HG02588 (cell line): ENCODE data around the gene KIAA1755.

Source experiments
- ATAC-seq: cut with Tn5 transposase; IDR thresholded peaks from one replicate; pipeline ENCODE4 v1.9.1; 2021; ENCODE audit warnings: mild to moderate bottlenecking, moderate library complexity; ENCODE audit not compliant: unreplicated experiment

Gene KIAA1755

DNA sequence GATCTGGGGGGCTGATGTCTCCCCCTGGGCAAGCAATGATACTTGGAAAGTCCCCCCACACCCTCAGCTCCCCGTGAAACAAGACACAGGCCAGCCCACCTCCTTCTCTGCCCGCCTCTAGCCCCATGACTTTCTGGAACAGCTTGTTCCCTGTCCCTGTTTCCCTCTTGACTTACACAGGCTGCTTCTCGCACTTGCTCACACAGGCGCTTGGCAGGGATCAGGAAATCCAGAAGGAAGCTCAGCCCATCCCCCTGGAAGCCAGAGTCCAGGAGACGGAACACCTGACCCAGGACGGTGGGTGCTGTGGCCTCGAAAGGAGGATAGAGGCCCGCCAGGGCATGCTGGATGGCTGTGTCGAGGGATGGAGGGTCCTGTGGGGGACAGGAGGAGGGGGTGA, 14.8 kb downstream of the KIAA1755 start:
- no peak for ATAC-seq

DNA sequence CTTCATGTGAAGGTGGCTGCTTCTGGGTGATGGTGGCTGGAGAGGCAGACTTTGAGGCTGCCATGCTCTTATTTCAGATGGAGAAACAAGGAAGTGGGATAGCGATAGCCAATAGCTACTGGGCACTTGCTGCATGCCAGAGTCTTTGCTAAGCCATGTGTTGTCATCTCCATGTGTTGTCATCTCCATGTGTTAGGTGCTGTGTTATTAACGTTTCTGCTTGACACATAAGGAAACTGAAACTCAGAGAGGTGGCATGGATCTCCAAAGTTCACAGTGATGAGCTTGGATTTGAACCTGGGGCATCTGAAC, 16.9 kb downstream of the KIAA1755 start:
- ATAC-seq = no peak

DNA sequence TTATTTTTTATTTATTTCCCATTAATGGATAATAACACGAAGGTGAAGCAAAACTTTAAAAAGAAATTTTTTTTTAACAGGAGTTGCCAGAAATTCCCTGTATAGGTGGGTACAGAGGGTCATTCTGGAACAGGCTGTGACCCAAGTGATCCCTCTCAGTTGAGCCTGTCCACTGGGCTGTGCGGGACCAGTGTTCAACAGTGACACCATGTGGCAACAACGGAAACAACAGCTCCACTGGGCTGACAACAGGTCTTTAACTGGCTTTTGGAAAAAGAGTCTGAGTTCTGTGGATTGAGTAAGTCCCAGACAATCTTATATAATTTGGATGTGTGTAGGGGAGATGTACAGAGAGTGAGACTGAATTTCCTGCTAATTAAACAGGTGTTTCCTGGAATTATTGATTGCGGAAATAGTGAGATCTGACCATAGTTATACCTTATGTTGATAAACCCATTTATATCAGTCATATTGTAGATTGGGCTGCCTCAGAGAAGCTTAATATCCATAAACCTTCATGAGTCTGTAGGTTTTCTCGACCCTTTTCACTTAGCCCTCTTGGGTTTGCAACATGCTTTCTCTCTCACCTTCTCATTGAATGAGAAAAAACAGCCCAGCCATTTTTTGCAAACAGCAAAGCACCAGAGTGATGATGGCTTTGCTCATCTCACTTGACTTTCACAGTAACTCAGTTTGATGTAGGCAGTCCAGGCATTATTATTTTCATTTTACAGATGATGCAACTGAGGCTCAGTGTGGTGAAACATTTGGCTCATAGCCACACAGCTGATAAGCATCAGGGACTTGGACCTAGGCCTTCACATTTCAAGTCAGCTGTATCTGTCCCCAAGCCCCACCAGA, 17.5 kb downstream of the KIAA1755 start:
- no peak for ATAC-seq

DNA sequence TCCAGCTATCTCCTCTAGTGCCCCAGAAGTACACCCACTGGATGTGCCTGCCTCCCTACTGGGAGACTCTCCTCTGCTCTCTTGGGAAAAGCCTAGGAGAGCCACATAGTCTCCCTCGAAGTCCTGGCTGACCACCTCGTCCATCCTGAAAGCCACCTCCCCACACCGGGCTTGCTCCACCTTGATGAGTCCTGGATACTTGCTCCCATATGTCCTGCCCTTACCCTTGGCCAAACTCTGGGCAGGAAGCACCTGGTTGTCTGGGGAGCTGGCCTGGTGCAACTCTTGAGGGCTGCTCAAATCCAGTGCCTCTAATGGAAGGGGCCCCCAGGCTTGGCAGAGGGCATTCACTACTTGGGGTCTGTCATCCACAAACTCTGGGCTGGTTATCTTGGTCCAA, 19.3 kb downstream of the KIAA1755 start:
- no peak for ATAC-seq

DNA sequence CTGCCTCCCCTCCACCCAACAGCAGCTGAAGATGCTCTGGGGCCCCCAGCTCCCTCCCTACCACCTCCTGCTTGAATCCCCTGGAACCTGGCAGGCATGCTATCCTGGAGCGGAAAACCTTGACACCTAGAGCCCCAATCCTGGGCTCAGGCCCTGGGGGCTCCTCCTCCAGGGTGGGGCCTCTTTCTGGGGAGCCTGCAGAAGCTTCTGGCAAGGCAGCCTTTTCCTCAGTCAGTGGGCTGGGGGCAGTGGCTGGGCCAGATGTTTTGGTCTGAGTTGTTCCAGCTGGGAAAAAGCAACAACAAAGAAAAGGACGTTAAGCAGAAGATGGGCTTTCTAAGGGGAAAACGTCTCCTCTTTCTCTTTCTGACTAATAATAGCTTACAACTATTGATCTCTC, 21.1 kb downstream of the KIAA1755 start:
- ATAC-seq = no peak

DNA sequence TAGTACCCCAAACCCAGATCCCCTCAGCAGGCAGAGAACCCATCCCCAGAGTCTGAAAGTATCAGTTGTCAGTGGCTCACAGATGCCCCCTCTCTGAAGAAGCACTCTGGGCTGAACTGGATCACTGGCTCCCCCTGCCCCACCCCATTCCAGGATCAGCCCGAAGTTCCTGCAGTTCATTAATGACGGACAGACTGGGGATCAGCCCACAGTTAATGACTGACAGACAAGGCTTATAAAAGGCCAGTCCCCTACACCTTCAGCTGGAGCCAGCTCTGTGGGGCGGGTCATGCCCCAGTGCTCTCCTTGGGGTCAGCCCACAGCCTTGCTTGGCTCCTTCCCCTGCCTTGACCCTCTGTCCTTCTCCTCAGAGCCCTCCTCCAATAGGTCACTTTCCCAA, 21.7 kb downstream of the KIAA1755 start:
- ATAC-seq = no peak

DNA sequence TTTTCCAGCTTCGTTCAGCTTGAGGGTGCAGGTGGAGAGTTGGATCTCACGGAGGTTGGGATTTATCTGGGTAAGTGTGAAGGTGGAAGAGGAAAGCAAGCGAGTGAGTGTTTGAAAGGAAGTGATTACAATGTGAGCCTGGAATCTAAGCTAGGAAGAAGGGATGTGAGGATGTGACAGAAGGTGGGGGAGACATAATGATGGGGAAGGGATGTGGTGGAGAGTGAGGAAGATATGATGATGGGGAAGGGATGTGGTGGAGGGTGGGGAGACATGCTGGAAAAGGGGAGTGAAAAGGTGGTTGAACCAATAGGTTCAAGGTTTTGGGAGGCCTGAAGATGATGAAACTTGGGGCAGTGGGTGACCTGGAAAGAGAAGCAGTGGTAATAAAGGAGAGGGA, 23.2 kb downstream of the KIAA1755 start:
- no peak for ATAC-seq

DNA sequence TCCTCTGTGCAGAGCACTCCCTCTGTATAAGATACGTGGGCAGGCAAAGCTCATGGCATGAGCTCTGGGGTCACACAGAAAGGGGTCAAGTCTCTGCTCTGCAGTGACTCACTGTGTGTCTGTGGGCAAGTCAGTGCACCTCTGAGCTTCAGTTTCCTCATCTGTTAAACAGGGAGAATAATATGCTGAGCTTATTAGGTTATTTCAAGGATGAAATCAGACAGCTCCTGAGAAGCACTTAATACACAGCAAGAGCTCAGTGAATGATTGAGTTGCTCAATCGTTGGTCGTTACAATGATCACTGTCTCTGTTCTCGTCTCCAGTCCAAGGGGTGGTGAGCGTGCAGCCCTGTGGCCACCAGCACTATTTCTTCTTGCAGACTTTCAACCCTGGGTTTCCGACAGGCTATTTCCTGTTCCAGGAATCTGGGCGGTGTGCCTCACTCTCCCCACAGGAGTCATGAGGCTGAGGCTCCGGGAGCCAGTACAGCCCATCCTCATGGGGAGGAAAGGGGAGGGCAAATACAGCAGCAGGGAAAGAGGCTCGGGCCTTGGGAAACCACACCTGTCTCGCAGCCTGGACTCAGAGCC, 28.9 kb downstream of the KIAA1755 start:
- no peak for ATAC-seq

DNA sequence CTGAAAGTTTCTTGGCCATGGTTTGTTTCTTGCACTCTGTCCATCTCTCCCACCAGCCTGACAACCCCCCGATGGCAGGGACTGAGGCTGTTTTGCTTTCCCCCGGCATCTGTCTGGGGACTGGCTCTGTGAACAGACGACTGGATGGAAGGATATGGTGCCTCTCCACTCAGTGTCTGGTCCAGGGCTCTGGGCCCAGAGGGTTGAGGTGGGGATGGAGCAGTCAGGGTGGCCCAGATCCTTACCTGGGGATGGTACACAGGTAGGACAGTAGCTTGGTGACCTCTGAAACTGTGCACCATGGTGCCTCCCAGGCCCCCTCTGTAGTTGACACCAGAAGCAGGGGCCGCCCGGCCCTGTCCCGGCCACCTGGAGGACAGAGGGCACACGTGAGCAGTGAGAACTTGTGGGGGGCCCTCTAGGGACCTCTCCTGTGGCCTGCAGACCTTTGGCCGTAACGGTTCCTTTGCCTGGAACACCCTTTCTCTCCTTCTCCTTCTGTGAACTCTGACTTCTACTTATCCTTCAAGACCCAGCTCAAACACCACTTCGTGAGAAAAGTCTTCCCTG, 29.5 kb downstream of the KIAA1755 start:
- no peak for ATAC-seq

DNA sequence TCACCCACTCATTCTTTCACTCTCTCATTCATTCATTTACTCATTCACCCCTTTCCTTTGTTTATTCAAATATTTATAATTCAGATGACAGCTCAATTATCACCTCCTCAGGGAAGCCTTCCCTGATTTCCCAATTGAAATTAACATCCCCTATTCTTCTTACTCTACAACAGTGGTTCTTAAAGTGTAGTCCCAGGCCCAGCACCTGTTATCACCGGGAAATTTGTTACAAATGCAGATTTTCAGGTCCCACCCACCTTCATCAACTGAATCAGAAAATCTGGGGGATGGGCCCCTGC, 30.3 kb downstream of the KIAA1755 start:
- ATAC-seq = no peak

DNA sequence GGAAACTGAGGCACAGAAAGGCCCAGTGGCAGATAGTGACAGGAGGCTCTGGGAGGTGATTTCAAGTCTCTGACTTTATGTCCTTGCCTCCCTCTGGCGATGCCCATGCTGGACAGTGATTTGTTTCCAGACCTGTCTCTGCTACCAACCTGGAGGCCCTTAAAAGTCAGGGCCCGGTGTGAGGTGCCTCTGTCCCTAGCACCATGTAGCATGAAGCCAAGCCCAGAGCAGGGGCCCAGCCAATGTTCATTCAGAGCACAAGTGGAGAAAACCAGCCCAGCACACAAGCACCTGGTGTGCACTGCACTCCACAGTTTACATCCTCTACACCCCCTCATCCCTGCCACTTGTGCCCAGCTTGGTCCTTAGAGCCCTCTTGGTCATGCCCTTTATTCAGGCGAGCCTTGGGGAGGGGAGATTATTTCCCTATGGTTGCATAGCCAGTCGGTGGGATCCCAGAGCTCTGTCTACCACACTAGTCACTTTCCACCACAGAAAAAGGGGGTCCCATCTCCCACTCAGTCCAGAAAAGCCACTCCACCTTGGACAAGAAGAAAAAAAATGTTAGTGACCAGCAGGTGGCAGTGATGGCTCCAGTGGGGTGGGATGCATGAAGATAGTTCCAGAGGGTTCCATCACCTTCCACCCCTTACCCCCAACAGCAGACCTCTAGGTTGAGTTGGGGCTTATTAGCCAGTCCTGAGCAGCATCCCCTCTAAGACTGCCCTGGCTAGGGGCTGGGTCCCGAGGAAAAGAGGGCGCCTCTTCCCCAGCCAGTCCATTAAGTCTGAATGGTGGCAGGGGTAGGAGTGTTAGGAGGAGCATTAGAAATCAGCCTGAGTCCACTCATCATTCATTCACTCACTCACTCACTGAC, 30.9 kb downstream of the KIAA1755 start:
- no peak for ATAC-seq

DNA sequence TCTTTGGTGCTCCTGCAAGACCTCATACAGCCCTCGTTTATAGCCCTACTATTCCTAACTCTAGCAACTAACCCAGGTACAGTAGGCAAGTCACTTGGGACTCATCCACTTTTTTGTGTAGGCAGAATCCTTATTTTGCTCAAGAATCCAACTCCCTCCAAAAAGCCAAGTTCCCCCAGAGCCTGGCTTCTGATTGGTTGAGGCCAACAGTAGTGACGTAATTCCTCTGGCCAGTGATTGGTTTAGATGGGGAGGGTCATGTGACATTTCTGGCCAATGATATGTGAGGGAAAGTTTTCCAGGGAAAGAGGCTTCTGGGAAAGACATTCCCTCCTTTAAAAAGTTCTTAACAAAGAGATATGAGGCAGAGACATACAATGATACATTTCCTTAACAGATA, 32.1 kb downstream of the KIAA1755 start:
- ATAC-seq = no peak

DNA sequence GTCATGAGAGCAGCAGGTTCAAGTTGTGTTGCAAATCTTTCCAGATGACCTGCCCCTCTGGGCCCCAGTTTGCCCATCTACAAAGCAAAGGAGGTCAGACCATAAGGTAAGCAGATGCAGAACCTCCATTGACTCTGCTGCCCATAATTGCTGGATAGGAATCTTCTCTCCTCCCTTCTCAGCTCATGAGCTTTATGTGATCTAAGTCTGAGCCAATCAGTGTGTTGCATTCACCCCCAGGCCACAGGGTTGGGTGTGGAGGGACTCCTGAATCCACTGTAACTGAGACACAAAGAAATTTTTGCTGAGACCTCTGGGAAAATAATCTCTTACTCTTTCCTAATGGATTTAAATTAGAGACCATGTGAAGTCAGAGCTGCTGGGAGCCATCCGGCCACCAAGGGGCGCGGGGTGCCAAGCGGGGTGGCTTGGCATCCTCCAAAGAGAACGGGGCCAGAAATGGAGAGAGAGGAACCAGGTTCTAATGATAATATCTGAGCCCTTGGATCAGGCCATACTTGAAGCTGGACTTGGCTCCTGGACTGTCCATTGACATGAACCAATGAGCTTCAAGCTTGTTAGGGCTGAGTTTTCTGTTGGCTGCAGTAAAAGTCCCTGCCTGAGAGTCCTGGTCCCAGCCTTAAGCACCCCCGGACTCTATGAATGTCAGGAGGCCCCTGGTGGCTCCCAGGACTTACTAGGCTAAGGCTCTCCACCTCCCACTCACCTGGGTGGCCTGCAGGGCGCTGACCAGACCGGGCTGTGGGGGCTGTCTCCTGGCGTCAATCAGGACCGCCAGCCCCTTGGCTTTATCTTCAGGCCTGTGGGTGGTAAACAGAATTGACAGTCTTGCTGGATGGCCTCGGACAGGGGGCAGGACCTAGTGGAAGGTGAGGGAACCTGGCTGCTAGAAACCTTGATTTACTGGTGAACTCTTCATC, 32.8 kb downstream of the KIAA1755 start:
- ATAC-seq = no peak

DNA sequence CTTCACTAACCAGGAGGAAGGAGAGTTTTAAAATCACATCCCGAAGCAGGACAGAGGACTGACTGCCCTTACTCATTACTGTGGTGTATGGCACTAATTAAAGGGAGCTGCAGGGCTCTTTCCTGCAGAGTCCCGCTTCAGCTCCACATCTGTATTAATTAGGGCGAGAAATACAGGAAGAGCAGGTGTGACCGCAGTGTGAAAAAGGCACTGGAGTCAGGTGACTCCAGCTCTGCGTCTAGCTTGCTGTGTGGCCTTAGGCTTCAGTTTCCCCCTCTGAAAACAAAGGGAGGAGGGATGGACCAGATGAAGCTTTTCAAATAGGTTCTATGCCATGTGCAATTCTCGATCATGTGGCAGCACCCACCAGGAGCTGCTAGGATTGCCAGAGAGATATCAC, 34.0 kb downstream of the KIAA1755 start:
- ATAC-seq = no peak

DNA sequence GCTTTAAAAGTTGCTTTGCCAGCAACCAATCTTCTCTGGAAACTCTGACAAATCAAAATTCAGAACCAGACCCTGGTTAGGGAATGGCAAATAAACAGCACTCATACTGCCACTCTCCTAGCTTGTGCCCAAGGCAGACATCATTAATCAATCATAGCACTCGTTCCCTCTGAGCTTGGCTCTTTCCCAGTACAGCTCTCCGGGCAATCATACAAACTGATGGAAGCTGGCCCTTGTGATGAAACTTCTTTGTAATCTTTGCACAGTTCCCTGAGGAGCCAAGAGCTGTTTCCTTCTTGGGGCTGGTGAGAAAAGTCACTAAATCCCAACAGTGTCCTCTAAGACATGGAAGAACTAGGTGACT, 34.7 kb downstream of the KIAA1755 start:
- ATAC-seq = no peak

DNA sequence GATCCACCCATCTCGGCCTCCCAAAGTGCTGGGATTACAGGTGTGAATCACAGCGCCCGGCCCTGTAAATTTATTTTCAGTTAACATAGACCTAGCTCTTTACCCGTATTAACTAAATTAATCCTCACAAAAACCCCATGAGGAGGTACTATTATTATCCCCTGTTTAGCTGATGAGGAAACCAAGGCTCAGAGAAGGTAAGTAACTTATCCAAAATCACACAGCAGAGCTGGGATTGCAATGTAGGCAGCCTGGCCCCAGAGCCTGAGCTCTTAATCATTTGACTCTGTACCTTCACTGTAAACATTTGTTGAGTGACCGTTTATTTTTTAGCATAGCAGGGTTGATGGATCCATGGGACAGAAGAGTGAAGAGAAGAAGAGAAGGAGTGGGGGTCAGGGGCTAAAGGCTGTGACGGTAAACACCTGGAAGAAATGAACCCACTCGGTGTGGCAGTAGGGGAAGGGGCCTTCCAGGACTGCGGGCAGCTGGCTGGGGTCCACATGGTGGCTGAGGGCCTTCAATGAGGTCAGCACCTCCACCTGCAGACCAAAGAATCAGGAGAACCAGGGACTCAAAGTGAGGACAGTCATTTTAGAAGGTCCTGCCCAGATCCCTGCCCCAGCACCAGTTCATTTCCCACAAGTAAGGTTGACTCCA, 35.2 kb downstream of the KIAA1755 start:
- ATAC-seq = no peak

DNA sequence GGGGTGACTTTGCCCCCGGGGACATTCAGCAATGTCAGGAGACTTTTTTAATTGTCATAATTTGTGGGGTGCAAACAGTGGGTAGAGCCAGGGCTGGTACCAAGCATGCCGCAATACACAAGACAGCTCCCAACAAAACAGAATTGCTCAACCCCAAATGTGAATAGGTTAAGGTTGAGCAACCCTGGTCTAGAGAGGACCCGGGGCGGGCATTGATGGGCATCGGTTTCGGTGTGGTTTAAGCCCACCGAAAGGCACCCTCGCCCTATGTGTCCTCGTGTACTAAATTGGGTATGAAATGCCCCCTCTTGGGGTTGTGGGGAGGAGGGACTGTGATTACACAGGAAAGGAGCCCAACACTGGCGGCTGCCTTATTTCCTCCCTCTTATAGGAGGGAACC, 36.0 kb downstream of the KIAA1755 start:
- ATAC-seq = no peak

DNA sequence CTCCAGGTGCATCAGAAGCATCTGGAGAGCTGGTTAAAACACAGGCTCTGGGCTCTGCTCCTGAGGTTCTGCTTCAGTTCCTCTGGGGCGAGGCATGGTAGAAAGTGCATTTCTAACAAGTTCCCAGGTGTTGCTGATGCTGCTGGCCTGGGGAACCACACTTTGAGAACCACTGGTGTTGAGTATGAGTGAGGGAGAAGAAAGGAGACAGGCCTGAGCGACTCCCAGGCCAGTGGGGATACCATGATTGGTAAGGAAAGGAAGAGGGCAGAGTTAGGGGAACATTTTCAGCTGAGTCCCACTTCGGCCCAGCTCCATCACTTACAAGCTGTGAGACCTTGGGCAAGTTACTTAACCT, 36.8 kb downstream of the KIAA1755 start:
- no peak for ATAC-seq

DNA sequence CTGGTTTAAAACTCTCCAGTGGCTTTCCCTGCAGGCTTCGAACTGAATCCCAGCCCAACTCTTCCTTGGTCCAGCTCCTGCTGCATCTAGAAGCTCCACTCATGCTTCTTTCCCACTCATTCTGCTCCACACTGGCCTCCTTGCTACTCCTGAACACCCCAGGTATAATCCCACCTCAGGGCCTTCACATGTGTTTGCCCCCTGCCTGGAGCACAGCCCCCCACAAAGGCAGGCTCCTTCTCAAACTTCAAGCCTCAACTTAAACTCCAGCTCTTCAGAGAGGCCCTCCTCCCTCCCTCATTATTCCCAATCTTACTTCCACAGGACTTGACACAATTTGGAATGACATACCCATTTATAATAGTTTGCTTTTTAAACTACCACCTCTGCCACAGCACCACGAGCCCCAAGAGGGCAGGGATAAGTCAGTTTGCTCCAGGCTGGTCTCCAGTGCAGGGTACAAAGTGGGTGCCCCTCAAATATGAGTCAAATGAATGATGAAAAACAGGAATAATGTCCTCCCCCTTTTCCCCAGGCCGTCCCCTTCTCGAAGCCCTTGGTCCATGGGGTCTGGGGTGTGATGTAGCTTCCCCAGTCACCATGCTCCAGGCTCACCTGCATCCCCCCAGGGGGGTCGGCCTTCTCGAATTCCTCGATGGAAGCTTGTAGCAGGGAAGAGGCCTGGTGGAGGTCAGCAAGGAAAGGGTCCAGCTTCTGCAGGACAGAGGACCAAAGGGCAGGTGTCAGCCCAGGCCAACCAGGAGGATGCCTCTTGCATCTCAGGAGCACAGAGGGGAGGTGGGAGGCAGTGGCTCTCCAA, 37.4 kb downstream of the KIAA1755 start:
- no peak for ATAC-seq
